Bladder microvascular endothelial cell (primary cell): ENCODE data around the gene HELZ2. TPM values are rescaled to one million over a fixed set of nuclear protein-coding genes. Genes with fewer than 3 reads are reported as not detected.

ENCODE experiments used
- total RNA-seq: library from RNA; depleted of rRNA; stranded (reverse); fragments of >200 nt; gene quantifications from 2 replicates; pipeline ENCODE4 v1.2.3, GENCODE V29; 2014

HELZ2 gene
- total RNA-seq, result 52.6 and 101 TPM in 2 replicates

GRCh38 chr20:63574156-63574828 is at the start of gene HELZ2:
HELZ2 (minus strand) TSS chr20:63574239; CDS start chr20:63572385, 1,854 bp downstream.

GRCh38 chr20:63553933-63554290 is 20.1 kb downstream of the HELZ2 start, which contains the start of gene FNDC11:
FNDC11 (plus strand) TSS chr20:63554159; CDS start chr20:63555664, 1,505 bp downstream.

GRCh38 chr20:63547725-63548480 is 26.1 kb downstream of the HELZ2 start, which contains the start of gene SRMS:
SRMS (minus strand) TSS chr20:63547749; CDS start chr20:63547463, 286 bp downstream.

GRCh38 chr20:63536997-63537524 is 37.0 kb downstream of the HELZ2 start, which contains the start of gene PTK6:
PTK6 (minus strand) TSS chr20:63537376; CDS start chr20:63537314, 62 bp downstream.

Other genes with a start within 250 kb of the HELZ2 start
- gene CHRNA4, start 212.9 kb downstream of the HELZ2 start, total RNA-seq, result 0.06 TPM in 1 of 2 replicates, not detected in the other
- not detected in 2 replicates for gene KCNQ2, start 101.6 kb downstream of the HELZ2 start, total RNA-seq
- gene EEF1A2, start 75.2 kb downstream of the HELZ2 start, total RNA-seq, result 0.49 and 27.1 TPM in 2 replicates
- 10.7 and 13.3 TPM in 2 replicates for gene PPDPF, start 53.5 kb downstream of the HELZ2 start, total RNA-seq
- gene PTK6, start 36.9 kb downstream of the HELZ2 start, total RNA-seq, result 0.13 TPM in 1 of 2 replicates, not detected in the other
- gene SRMS, start 26.5 kb downstream of the HELZ2 start, total RNA-seq, result not detected in 2 replicates
- gene FNDC11, start 20.1 kb downstream of the HELZ2 start, total RNA-seq, result 1.0 and 1.1 TPM in 2 replicates
- 7.4 and 12.5 TPM in 2 replicates for gene GMEB2, start 52.9 kb upstream of the HELZ2 start, total RNA-seq
- 0.69 and 1.5 TPM in 2 replicates for gene STMN3, start 79.2 kb upstream of the HELZ2 start, total RNA-seq
- gene RTEL1, start 84.1 kb upstream of the HELZ2 start, total RNA-seq, result 8.3 and 14.5 TPM in 2 replicates
- 19.1 and 28.5 TPM in 2 replicates for gene TNFRSF6B, start 122.4 kb upstream of the HELZ2 start, total RNA-seq
- gene ARFRP1, start 133.7 kb upstream of the HELZ2 start, total RNA-seq, result 33.4 and 68.0 TPM in 2 replicates
- 16.4 and 23.8 TPM in 2 replicates for gene ZGPAT, start 133.8 kb upstream of the HELZ2 start, total RNA-seq
- gene LIME1, start 162.4 kb upstream of the HELZ2 start, total RNA-seq, result 1.9 and 3.2 TPM in 2 replicates
- 8.0 and 8.6 TPM in 2 replicates for gene SLC2A4RG, start 165.5 kb upstream of the HELZ2 start, total RNA-seq